Measurements from ENCODE around the gene MS4A14.
"Not testable (repeated sequence)": the region's sequence is repeated elsewhere in the genome, so short reads cannot be mapped to it uniquely, and the experiment has no call there.

MS4A14 gene, protein sequence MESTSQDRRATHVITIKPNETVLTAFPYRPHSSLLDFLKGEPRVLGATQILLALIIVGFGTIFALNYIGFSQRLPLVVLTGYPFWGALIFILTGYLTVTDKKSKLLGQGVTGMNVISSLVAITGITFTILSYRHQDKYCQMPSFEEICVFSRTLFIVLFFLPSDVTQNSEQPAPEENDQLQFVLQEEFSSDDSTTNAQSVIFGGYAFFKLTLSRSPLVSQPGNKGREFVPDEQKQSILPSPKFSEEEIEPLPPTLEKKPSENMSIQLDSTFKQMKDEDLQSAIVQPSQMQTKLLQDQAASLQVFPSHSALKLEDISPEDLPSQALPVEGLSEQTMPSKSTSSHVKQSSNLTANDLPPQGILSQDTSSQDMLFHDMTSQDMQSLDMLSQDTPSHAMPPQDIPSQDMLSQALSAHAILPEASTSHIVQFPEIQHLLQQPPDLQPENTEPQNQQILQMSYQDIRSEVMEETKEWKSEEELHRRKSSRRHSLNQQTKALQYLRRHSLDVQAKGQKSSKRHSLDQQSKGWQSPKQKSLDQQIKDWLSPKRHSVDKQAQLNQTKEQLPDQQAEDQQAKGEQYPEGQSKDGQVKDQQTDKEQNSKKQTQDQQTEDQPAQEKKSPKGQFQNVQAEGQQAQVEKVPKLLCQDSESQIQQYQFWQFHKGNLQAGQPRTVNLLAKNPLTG

GRCh38 chr11:60396382-60396781 lies at the start of gene MS4A14:
Gene MS4A14 (plus strand): TSS chr11:60396459. CDS start chr11:60396579, 120 bp downstream.
- no peak for FAIRE-seq

- FAIRE-seq, result no peak
Observed at GRCh38 chr11:60347084-60347797, 49.0 kb upstream of the MS4A14 start.

GRCh38 chr11:60348116-60348515 lies 48.1 kb upstream of the MS4A14 start:
- no peak for FAIRE-seq

DNA sequence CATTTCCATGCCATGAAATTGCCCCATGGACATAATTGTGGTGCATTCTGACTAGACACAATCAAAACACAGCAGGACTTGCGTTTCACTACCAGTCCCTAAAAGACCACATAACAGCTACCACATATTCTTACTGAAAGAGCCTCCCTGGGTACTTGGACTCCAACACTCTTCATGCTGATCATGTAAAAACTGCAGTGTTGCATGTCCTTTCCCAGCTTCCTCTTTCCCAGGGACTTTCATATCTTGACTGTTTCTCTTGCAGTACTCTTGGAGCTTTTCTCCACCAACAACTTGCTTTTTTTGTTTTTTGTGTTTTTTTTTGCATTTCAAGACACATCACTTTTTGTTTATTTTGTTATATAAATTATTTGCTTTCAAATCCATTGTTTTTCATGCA lies 46.3 kb upstream of the MS4A14 start:
- FAIRE-seq, result no peak

- no peak for FAIRE-seq
Observed at GRCh38 chr11:60357771-60358170, 38.5 kb upstream of the MS4A14 start.

DNA sequence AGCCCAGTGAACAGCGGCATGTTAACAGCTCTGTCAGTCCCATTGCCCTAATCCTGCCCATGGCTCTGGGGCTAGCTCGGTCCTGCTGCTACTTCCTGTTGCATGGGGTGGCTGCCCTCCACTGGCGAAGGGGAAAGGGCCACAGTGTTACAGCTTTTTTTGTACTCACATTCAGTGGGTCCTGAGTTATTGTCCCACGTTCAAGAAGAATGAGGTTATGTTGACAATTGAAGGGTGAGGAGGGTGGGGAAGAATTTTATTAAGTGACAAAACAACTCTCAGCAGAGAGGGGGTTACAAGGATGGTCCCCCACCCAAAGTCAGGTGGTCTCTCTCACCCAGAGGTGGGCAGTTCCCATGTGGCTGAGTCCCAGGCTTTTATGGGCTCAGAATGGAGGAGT lies 35.6 kb upstream of the MS4A14 start:
- no peak for FAIRE-seq

DNA sequence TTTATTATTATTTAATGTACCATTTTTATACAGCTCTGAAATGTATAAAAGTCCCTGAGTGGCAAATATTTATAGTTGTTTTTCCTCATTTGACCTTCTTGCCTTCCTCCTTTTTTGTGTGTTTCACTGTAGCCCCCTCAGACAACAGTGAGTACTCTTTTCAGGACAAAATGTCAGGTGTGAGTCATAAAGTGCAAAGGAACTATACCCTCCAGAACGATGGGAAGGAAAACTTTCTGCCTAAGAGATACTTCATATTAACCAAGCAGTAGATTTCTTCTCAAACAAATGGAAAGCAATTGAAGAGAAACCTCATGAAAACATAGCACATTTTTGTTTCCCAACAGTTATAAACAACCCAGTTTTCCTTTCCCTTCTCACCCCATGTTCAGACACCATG lies 34.0 kb upstream of the MS4A14 start:
- no peak for FAIRE-seq

- FAIRE-seq, result peak; percentile 60
Observed at GRCh38 chr11:60363542-60364470, 32.5 kb upstream of the MS4A14 start.

GRCh38 chr11:60366262-60366904 lies 29.9 kb upstream of the MS4A14 start:
- not testable (repeated sequence) for FAIRE-seq

GRCh38 chr11:60367009-60367408 lies 29.2 kb upstream of the MS4A14 start:
- no peak for FAIRE-seq

GRCh38 chr11:60367896-60368295 lies 28.4 kb upstream of the MS4A14 start:
- no peak for FAIRE-seq

DNA sequence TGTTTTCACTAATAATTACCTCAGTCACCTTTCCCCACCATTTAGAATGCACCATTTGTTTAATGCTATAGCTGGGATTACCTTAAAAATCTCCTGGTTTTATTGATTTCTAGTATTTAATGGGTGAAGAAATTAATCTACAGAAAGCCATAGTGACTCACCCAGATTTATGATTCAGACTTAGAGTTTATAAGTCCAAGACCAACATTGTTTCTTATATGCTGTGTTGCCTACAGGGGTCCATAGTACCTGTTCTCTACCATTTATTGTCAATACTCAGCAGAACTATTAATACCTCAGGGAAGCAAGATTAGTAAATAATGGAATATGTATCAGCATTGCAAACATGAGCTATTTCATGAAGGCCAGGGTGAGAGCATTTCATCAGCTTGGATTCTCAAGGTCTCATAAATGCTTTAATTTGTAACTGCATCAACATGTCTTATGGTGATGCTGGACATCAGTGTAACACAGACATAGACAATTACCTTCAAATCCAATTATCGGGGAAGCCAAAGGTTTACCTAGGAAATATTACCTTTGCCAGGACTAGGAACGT lies 25.9 kb upstream of the MS4A14 start:
- FAIRE-seq, result no peak

DNA sequence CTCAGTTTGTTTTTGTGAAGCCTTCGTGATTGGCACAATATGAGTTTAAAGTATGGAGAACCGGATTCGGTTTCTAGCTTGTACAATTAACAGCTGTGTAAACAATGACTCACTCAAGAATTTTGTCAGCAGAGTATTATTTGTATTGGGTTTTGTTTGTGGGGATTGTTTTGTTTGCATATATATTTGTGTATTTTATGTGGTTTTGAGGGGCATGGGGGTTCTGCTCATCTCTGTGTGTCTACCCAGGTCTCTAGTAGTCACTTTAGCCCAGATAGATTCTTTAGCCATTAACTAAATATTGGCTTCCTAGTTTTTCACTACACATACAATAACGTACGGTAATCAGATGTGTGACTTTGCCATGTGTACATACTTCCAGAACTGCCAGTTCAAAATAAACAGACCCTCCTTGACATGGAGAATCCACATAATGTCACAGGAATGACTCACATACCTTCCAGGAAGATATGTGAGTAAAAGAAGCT lies 25.4 kb upstream of the MS4A14 start:
- no peak for FAIRE-seq

DNA sequence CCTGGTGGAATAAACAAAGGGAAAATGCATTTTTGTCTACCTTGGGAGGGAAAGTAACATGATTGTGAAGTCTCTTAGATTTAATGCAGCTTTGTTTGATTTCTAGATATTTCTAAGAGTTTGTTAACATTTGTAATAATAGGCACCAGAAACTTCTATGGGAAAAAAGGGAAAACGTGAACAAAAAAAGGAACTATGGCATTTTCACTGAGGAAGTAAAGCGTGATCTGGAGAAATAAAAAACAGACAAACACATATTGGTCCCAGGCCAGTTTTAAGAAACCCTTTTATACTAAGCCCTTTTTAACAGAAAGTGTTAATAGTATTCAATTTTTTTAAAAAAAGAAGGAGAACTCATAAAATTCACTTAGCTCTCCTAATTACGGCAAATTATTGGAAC lies 24.9 kb upstream of the MS4A14 start:
- no peak for FAIRE-seq

GRCh38 chr11:60371854-60372253 lies 24.4 kb upstream of the MS4A14 start:
- no peak for FAIRE-seq

GRCh38 chr11:60372767-60373166 lies 23.5 kb upstream of the MS4A14 start:
- FAIRE-seq, result no peak

GRCh38 chr11:60375316-60375715 lies 20.9 kb upstream of the MS4A14 start:
- FAIRE-seq, result no peak

GRCh38 chr11:60376601-60377000 lies 19.7 kb upstream of the MS4A14 start:
- no peak for FAIRE-seq

DNA sequence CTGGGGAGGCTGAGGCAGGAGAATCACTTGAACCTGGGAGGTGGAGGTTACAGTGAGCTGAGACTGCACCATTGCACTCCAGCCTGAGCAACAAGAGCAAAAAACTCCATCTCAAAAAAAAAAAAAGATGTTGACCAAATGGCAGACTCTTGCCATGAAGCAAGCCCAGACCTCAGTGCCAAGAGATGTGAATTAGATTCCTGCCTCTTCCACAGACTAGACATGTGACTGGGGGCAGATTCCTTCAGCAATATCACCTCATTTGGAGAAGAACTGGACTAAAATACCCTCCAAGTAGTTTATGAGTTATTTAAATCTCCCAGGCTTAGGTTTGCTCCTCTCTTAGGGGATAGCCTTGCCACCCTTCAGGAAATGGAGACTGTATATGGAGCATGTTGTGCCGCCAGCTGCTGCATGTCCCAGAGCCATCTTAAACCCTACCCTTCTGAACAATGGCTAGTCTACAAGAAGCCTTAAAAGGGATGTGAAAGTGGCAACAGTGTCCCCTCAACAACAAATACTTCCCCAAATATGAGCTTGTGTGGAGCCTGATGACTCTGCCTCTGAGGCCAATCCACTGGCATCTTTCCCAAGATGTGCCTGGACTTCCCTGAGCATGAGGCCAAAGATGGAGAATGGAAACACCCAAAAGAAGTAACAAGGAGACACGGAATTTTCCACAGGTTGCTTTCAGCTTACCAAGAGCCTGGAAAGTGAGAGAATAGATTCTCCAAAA lies 18.7 kb upstream of the MS4A14 start:
- no peak for FAIRE-seq

- no peak for FAIRE-seq
Observed at GRCh38 chr11:60378354-60378753, 17.9 kb upstream of the MS4A14 start, which contains the start of gene MS4A7. Gene MS4A7 (plus strand): TSS chr11:60378532. CDS start chr11:60383142, 4,610 bp downstream.

Measured in G401.6 (cell line).